CD4-positive, alpha-beta T cell treated with Interleukin-4 for 1 hour (primary cell): Measurements from ENCODE around the gene TACC2.
"Not testable (repeated sequence)": the region's sequence is repeated elsewhere in the genome, so short reads cannot be mapped to it uniquely, and the experiment has no call there.

Source experiments
- DNase-seq, 2 donors: peaks; one replicate each; pipeline ENCODE4 v3.0.0-alpha.2; 2020 to 2022

TACC2 gene

GRCh38 chr10:121988361-121989324 is at the start of gene TACC2:
TSS of gene TACC2 (plus strand) at chr10:121989163. CDS start at chr10:122021982, 32,819 bp downstream.
- DNase-seq, result no peak

GRCh38 chr10:121941532-121941931 is 47.4 kb upstream of the TACC2 start:
- DNase-seq, result no peak

DNA sequence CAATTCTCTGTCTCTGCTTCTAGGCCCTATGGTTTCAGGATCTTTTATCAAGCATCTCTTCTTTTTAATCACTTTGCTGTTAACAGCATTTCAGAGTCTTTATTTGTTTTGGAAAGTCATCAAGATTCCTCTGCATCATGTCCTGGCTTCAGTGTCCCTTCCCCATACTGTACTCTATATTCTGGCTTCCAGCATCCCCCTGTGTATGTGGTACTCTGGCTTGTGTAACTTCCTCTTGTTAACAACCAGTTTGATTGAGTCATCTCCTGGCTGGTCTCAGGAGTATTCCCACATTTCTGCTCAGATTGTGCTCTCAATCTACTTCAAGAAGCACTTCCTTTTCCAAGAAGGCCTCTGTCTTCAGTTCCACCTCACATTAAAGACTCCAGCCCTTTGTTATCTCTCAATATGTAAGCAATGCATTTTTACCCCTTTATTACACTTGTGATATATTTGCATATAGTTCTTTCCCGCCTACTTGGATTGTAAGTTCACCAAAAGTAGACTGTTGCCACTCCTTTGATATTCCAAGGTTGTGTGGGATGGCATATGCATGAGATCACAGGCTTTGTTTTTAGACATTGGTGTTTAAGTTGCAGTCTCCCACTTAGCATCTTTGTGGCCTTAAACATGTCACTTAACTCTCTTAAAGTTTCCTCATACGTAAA is 46.1 kb upstream of the TACC2 start:
- no peak for DNase-seq

DNA sequence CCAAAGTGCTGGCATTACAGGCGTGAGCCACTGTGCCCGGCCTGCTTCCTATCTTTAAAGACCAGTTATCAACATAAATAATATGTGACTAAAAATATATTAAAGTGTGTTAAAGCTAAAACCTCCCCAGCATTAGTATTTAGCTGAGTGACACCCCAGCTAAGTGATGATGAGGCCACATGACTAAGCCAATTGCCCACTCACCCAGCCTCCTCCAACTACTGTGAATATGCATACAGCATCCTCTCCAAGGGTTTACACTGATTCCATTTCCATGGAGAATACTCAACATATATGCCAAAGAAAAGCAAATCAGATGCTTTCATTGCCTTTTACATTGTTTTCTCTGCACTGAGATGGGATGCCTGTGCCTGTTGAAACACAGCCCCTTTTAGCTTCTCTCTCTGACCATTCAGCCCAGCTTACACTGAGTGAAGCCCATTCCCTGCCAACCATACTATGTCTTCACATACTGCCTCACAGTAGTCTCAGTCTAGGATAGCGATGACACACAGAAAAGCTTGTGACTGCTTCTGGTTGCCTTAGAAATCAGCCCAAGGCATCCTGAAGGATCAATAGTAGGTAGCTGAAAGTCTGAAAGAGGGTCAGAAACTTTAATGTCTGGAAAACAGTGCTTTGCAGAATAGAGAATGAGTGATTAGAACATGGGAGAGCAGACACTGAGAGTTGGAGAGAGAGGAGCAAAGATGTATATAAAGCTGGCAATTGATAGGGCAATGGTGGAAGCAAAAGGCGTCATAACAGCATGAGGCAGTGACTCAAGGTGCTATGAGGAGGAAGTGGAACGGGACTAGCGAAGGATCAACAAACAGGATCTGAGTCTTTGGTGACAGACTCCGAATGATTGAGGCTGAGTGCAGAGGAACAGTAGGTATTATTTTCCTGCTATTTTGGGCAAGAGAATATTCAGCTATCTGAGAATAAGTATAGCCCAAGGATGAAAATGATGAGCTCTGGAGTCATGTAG is 41.3 kb upstream of the TACC2 start:
- no peak for DNase-seq

DNA sequence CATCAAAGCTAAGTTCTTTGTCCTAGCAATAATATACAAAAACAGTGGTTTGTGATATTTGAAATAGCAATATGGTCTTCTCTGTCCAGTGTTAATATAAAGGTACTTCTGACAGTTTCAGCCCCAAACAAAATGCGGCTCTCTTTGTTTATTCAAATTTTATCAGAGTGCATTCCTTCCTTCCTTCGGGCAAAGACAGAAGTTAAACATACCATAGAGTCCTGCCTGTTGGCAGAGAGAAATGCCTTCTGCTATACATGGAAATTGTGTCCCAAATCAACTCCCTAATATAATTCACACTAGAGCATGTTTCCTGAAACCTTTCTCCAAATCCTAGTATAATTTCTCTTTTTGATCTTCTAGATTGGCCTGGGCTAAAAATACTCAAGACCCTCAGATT is 39.9 kb upstream of the TACC2 start:
- no peak for DNase-seq

DNA sequence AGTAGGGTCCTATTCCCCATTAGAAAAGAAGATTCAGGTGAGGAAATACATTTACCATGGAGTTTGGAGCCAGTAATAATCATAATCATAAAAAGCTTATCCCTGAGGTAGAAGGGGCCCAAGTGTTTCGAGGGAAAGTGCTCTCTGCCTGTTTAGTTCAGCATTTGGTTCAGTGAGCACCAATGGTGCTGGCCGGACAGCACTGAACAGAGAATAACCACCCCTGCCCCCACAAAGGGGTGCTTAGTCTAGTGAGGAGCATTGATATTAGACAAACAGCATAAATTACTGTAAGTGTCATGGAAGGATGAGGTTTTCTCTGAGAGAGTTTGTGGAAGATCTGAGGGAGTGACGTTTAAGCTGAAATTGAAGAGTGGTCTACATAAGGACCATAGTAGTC is 39.5 kb upstream of the TACC2 start:
- DNase-seq, result no peak

DNA sequence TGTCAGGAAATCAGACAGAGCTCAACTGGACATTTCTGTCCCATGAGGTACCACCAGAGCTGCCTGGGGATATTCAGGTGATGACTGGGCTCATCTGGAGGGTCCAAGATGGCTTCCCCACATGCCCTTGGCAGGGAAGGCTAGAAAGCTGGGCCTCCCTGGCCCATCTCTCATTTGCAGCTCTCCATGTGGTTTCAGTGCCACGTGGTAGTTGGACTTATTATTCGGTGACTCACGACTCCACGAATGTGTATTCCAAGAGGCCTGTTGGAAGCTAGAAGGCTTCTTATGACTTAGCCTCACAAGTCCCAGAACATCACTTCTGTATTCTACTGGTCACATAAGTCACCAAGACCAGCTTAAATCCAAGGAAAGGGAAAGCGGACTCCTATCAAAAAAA is 36.7 kb upstream of the TACC2 start:
- no peak for DNase-seq

- no peak for DNase-seq
These were observed 32.6 kb upstream of the TACC2 start for GRCh38 chr10:121956111-121957061.

DNA sequence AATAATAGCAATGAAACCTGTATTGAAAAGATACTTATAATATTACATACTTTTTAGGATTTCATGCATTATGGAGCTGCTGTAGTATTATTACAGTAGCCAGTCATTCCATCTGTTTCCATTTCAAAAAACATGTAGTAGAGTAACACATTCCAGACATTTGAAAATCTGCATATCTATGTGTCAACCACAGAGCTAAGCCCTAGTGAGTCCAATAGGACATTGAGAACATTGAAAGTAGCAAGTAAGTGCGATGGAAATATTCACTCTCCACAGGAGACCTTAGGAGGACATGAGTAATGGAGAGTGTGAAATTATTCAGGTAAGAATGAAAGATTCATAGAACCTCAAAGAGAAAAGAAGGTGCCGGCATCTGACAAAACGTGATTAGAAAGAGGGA is 29.3 kb upstream of the TACC2 start:
- no peak for DNase-seq

- no peak for DNase-seq
These were observed 27.5 kb upstream of the TACC2 start for GRCh38 chr10:121961456-121961855.

- no peak for DNase-seq
These were observed 23.0 kb upstream of the TACC2 start for GRCh38 chr10:121965996-121966395.

- DNase-seq, result not testable (repeated sequence)
These were observed 19.9 kb upstream of the TACC2 start for GRCh38 chr10:121969086-121969485.

DNA sequence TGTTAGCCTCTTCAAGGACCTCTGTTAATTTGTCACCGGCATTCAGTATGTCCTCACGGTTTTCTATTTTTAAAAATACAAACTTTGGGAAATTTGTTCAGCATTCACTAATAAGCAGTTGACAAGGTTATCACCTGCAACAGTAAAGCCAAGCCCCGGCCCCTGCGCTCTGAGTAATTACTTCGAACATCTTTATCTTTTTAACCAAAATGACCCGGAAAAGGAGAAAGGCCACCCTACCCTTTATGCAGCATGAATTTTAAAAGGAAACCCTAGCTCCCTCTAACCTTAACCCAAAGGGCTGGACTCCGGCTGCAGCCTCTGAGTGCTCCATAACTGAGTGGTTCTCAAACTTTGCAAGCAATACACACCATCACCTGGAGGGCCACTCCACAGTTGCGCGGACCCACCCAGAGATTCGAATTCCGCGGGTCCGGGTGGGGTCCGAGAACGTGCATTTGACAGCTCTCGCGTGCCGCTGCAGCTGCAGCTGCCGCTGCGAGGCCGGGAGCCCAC is 14.9 kb upstream of the TACC2 start:
- DNase-seq, result peak in 1 of 2 donors; percentile 16

DNA sequence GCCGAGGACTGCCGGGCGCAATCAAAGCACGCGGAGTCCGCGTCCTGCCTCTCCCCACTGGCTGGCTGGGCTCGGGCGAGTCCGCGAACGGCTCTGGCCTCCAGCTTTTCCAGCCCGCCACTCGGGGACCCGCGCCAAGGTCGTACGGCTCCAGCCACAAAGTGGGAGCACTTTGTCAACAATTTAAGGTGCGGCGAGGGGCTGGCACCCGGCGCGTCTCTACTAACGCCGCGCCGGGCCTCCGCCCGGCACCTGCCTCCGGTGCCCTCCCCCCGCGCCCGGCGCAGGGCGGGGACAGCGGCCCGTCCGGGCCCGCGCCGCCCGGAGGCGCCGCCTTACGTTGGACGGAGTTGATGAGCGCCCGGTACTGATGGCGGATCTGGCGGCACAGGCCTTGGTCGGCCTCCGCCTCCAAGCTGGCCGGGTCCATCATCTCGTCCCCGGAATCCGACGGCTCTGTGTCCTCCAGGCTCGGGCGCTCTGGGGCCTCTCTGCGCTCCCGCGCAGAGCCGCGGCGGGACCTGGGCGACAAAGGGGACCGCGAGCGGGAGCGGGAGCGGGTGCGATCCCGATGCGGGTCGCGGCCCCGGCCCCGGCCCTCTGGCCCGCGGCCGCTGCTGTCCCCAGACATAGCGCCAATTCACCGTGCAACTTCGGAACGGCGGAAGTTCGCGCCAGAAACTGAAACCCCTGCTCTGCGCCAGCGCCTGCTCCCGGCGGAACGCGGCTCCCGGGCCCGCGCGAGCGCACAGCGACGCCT is 14.2 kb upstream of the TACC2 start, which contains the start of gene NSMCE4A:
NSMCE4A (minus strand) TSS at position 683 of the 760 bp plus-strand sequence; CDS start at position 631, 52 bp downstream.
- peak; percentile 70 to 73 for DNase-seq

GRCh38 chr10:121975295-121976086 is 13.5 kb upstream of the TACC2 start:
- DNase-seq, result no peak

- no peak for DNase-seq
These were observed 12.4 kb upstream of the TACC2 start for GRCh38 chr10:121976607-121977006.

GRCh38 chr10:121978511-121978910 is 10.5 kb upstream of the TACC2 start:
- DNase-seq, result no peak

DNA sequence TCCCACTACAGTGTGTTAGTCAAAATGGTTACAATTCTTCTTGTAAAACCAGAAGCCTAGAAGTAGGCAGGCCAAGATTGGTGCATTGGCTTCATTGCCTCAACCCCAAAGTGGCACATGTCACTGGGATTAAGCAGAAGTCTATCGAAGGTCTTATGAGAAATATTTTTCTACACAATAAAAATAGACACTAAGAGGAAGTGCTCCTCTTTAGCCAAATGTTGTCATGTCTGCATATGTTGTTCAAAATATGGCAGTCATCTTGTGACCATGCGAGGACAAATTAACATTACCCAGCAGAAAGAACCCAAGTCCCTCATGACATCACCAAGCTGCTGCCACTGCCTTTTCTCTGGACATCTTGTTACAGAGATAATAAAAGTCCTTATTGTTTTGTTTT is 7.6 kb upstream of the TACC2 start:
- no peak for DNase-seq

DNA sequence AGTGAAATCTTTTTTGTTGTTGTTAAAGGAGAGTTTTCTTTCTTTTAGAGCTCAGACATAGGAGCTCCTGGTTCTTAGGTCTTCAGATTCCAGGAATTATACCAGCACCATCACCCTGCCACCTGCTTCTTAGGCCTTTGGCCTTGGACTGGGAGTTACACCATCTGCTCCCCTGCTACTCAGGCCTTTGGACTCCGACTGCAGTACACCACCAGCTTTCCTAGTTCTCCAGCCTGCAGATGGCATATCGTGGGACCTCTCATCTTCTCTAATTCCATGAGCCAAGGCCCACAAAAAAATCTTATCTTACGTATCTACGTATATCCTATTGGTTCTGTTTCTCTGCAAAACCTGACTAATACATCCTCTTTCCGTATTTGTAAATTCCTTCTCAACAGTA is 5.1 kb upstream of the TACC2 start:
- DNase-seq, result no peak

DNA sequence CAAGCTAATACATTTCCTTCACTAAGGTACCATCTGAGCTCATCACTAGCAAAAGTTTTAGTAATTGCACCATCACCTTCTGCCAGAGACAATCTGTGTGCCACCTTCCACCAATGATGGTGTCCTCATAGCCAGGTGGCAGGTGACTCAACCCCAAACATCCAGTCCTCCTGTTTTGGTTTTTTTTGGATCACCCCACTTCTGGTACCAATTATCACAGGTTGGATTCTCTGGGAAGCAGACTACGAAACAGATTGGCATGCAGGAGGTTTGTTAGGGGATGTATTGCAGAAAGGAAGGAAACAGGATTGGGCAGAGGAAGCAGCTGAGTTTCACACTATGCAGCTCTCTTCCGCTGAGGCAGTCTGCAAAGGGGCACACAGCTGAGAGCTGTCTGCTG is 4.5 kb upstream of the TACC2 start:
- DNase-seq, result no peak
